OCI-LY7 (cell line): ENCODE results near the gene CXorf49. TPM values are rescaled to one million over a fixed set of nuclear protein-coding genes. Genes with fewer than 3 reads are reported as not detected.
"Not testable (repeated sequence)": the region's sequence is repeated elsewhere in the genome, so short reads cannot be mapped to it uniquely, and the experiment has no call there.

Experiments used
- BruUV-seq: library from RNA; stranded (reverse); fragments of 400-500 nt; replicated peaks from 2 replicates; lab custom pipeline; 2021; lab: Mats Ljungman, UMichigan
- CTCF ChIA-PET: fragments of 300-600 bp; sonication (Branson Sonifier 250); formaldehyde crosslinking; loops from one replicate; lab custom pipeline; 2022; ENCODE audit warnings: antibody characterized with exemption; ENCODE audit not compliant: unreplicated experiment; lab: Charles Lee
- POLR2A ChIA-PET: fragments of 300-600 bp; sonication (Branson Sonifier 250); formaldehyde crosslinking; loops from one replicate; lab custom pipeline; 2022; ENCODE audit warnings: antibody characterized with exemption; lab: Charles Lee
- DNase-seq: peaks from one replicate; pipeline ENCODE4 v3.0.0-alpha.2; 2015; ENCODE audit warnings: low spot score
- H2AFZ ChIP-seq: fragments of 200-600 bp; sonication (generic), shearing (Covaris generic); 2 replicates; pipeline ENCODE4 v1.6.1; 2014; ENCODE audit warnings: mild to moderate bottlenecking, antibody characterized with exemption, low read length, moderate library complexity
- H3K27ac ChIP-seq: fragments of 200-600 bp; sonication (generic); 2 replicates; pipeline ENCODE4 v1.5.1; 2014; ENCODE audit warnings: mixed run types, low read depth, mild to moderate bottlenecking, moderate library complexity, low read length, inconsistent platforms; ENCODE audit not compliant: poor library complexity, severe bottlenecking
- H3K36me3 ChIP-seq: fragments of 200-600 bp; sonication (generic); 2 replicates; pipeline ENCODE4 v1.6.1; 2014; ENCODE audit warnings: mild to moderate bottlenecking, antibody characterized with exemption, low read length, moderate library complexity, mixed read lengths; ENCODE audit not compliant: insufficient read depth
- H3K4me1 ChIP-seq: fragments of 200-600 bp; sonication (generic); 2 replicates; pipeline ENCODE4 v1.5.1; 2014; ENCODE audit warnings: mild to moderate bottlenecking, low read length; ENCODE audit not compliant: insufficient read depth, poor library complexity, severe bottlenecking
- H3K4me2 ChIP-seq: fragments of 200-600 bp; sonication (generic); 2 replicates; pipeline ENCODE4 v1.6.1; 2014; ENCODE audit warnings: mild to moderate bottlenecking, low read length
- H3K4me3 ChIP-seq: fragments of 200-600 bp; sonication (generic); 2 replicates; pipeline ENCODE4 v1.5.1; 2014; ENCODE audit warnings: mild to moderate bottlenecking, low read depth, low read length; ENCODE audit not compliant: poor library complexity, severe bottlenecking
- H3K79me2 ChIP-seq: fragments of 200-600 bp; sonication (generic); 2 replicates; pipeline ENCODE4 v1.6.1; 2016; ENCODE audit warnings: low read depth, mild to moderate bottlenecking, low read length, moderate library complexity, mixed read lengths; ENCODE audit not compliant: insufficient read depth
- H3K9me2 ChIP-seq: fragments of 200-600 bp; sonication (generic); 2 replicates; pipeline ENCODE4 v1.6.1; 2016; ENCODE audit warnings: mild to moderate bottlenecking, low read length, mixed read lengths; ENCODE audit not compliant: insufficient read depth
- H3K9me3 ChIP-seq: fragments of 200-600 bp; sonication (generic); 2 replicates; pipeline ENCODE4 v1.6.1; 2014; ENCODE audit warnings: mild to moderate bottlenecking, mixed run types, low read length, mixed read lengths
- H4K20me1 ChIP-seq: fragments of 200-600 bp; sonication (generic); 2 replicates; pipeline ENCODE4 v1.6.1; 2014; ENCODE audit warnings: mild to moderate bottlenecking, antibody characterized with exemption, low read length, moderate library complexity, mixed read lengths; ENCODE audit not compliant: insufficient read depth
- intact Hi-C: fragments of 100-400 bp; cut with micrococcal nuclease; formaldehyde crosslinking; loops from one replicate; pipeline ENCODE4 v1.10.0; 2022; ENCODE audit not compliant: unreplicated experiment
- total RNA-seq, 2 experiments: library from RNA; depleted of rRNA in 1 of 2; stranded (reverse); fragments of >200 nt in 1 of 2; shearing (Covaris generic) in 1 of 2; gene quantifications; 2 replicates each; pipeline ENCODE4 v1.2.3, GENCODE V29; 2014 to 2022

CXorf49 gene
- total RNA-seq, 2 experiments from 2014 or later, result not detected

DNA sequence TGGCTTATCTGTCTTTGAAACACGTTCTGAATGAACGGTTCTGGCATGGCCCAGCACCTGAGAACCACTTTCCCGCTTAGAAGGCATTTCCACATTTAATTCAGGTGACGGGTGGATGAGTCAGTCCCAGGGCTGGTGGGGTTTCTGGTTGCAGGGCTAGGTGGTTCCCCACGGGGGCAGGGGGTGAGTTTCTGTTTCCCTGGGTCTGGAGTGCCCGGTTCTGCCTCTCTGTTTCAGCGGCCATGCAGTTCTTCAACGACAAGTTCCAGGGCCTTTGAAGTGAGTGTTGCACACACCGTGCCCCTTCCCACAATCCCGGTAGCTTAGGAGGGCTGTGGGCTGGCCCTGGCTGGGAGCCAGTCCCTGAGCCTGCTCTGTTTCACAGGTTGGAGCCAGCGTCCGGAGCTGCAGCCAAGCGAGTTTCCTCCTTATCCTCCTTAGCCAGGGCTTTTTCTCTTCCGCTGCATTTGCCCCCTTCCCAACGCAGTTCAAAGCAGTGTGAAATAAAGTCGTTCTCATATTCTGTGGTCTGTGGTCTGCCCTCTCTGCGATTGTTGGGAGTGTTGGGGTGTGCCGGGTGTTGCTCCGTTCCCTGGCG, 2.3 kb upstream of the CXorf49 start:
- H3K79me2 ChIP-seq, intact Hi-C loops, H3K4me1 ChIP-seq, H3K9me3 ChIP-seq, DNase-seq, H3K27ac ChIP-seq, H2AFZ ChIP-seq, H3K36me3 ChIP-seq, H4K20me1 ChIP-seq, CTCF ChIA-PET, H3K9me2 ChIP-seq, BruUV-seq, H3K4me3 ChIP-seq, H3K4me2 ChIP-seq, POLR2A ChIA-PET: not testable (repeated sequence)

- BruUV-seq, result not testable (repeated sequence)
These were observed 1.1 kb upstream of the CXorf49 start for GRCh38 chrX:71719195-71719594.

GRCh38 chrX:71716323-71716722, 1.8 kb downstream of the CXorf49 start:
- H3K27ac ChIP-seq, CTCF ChIA-PET, H3K4me3 ChIP-seq, POLR2A ChIA-PET, H4K20me1 ChIP-seq, H3K79me2 ChIP-seq, H3K9me3 ChIP-seq, DNase-seq, H3K36me3 ChIP-seq, H3K4me1 ChIP-seq, H3K4me2 ChIP-seq, BruUV-seq, H2AFZ ChIP-seq, H3K9me2 ChIP-seq, intact Hi-C loops: not testable (repeated sequence)

More at GRCh38 chrX:71719195-71719594, 1.1 kb upstream of the CXorf49 start:
- H3K4me3 ChIP-seq, H4K20me1 ChIP-seq, CTCF ChIA-PET, POLR2A ChIA-PET, H3K4me2 ChIP-seq, intact Hi-C loops, H3K9me3 ChIP-seq, H3K27ac ChIP-seq, H3K36me3 ChIP-seq, H3K4me1 ChIP-seq, H2AFZ ChIP-seq, H3K79me2 ChIP-seq, DNase-seq, H3K9me2 ChIP-seq: not testable (repeated sequence)

- DNase-seq, H3K27ac ChIP-seq, H3K36me3 ChIP-seq, CTCF ChIA-PET, H3K4me3 ChIP-seq, POLR2A ChIA-PET, H3K79me2 ChIP-seq, H3K9me2 ChIP-seq, H3K4me2 ChIP-seq, H3K4me1 ChIP-seq, H4K20me1 ChIP-seq, H3K9me3 ChIP-seq, intact Hi-C loops, BruUV-seq, H2AFZ ChIP-seq: not testable (repeated sequence)
These were observed 2.5 kb downstream of the CXorf49 start for GRCh38 chrX:71715551-71715950.

DNA sequence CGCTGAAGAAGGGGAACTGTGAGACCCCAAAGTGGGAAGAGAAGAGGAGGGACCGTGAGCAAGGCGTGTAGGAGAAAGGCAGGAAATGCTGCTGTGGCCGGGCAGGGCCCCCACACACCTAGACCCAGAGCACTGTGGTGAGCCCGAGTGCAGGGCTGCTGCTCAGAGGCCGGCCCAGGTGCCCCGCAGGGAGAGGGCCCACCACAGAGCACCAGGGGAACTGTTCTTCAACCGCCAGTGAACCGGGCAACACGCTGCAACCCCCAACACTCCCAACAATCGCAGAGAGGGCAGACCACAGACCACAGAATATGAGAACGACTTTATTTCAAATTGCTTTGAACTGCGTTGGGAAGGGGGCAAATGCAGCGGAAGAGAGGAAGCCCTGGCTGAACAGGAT, 4.0 kb downstream of the CXorf49 start:
- POLR2A ChIA-PET, DNase-seq, H3K79me2 ChIP-seq, H3K36me3 ChIP-seq, H2AFZ ChIP-seq, BruUV-seq, H3K4me3 ChIP-seq, H3K4me2 ChIP-seq, H3K9me3 ChIP-seq, intact Hi-C loops, H3K4me1 ChIP-seq, CTCF ChIA-PET, H3K27ac ChIP-seq, H4K20me1 ChIP-seq, H3K9me2 ChIP-seq: not testable (repeated sequence)

- H2AFZ ChIP-seq, H3K4me1 ChIP-seq, intact Hi-C loops, CTCF ChIA-PET, H3K9me3 ChIP-seq, H3K4me3 ChIP-seq, BruUV-seq, H3K27ac ChIP-seq, H3K36me3 ChIP-seq, H3K9me2 ChIP-seq, DNase-seq, H4K20me1 ChIP-seq, H3K4me2 ChIP-seq, H3K79me2 ChIP-seq, POLR2A ChIA-PET: not testable (repeated sequence)
These were observed 15.2 kb downstream of the CXorf49 start for GRCh38 chrX:71702853-71703252.

DNA sequence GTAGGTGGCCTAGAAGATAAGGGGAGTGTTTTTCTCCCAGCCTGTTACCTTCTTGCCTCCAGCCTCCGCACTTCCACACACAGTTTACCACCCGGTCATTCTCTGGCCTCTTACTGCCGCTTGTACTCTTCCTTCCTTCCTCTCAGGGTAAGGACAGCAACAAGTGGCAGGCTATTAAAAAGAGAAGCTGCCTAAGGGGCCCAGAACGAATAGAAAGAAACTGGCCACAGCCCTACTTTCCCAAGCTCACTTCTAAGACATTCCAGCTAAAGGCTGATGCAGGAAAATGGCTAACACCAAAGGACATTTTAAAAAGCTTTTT, 19.1 kb downstream of the CXorf49 start:
- H3K9me2 ChIP-seq, BruUV-seq, H3K4me1 ChIP-seq, POLR2A ChIA-PET, H3K4me2 ChIP-seq, CTCF ChIA-PET, H3K36me3 ChIP-seq, H3K27ac ChIP-seq, DNase-seq, intact Hi-C loops, H3K79me2 ChIP-seq, H2AFZ ChIP-seq, H3K9me3 ChIP-seq, H4K20me1 ChIP-seq, H3K4me3 ChIP-seq: not testable (repeated sequence)
